HepG2 (cell line): ENCODE results near the gene ARRDC1. TPM values are rescaled to one million over a fixed set of nuclear protein-coding genes. Genes with fewer than 3 reads are reported as not detected.
A peak's percentile ranks its signal among the peaks of the same experiment; 100 is the strongest.
"Not testable (repeated sequence)": the region's sequence is repeated elsewhere in the genome, so short reads cannot be mapped to it uniquely, and the experiment has no call there.

Source experiments
- ATAC-seq: fragments of 200-7000 bp; cut with Tn5 transposase; 3 replicates; pipeline ENCODE4 v1.9.1; 2020; ENCODE audit warnings: mild to moderate bottlenecking, moderate library complexity
- BruUV-seq: library from RNA; stranded (reverse); fragments of 400-500 nt; replicated peaks from 2 replicates; lab custom pipeline; 2021; lab: Mats Ljungman, UMichigan
- CTCF ChIA-PET: fragments of 300-600 bp; formaldehyde crosslinking; extraction: SDS; loops from one replicate; lab custom pipeline; 2021; ENCODE audit warnings: low total read pairs, inconsistent platforms, low intra/inter-chr PET ratio; lab: Yijun Ruan, JAX
- POLR2A ChIA-PET: fragments of 350-600 bp; sonication (Branson Sonifier 250); formaldehyde crosslinking; loops from one replicate; lab custom pipeline; 2020; ENCODE audit warnings: antibody characterized with exemption, inconsistent platforms; lab: Yijun Ruan, JAX
- DNase-seq: peaks from one replicate; pipeline ENCODE4 v3.0.0-alpha.2; 2015; ENCODE audit warnings: low spot score
- FAIRE-seq: peaks from 3 replicates; lab custom pipeline; 2011; peaks lifted over from hg19 to GRCh38; lab: Jason Lieb, UNC
- H2AFZ ChIP-seq: one replicate; pipeline ENCODE4 v1.6.1; 2011; ENCODE audit warnings: low read length, inconsistent platforms
- H3K27ac ChIP-seq: fragments of 300-600 bp; 3 replicates; pipeline ENCODE4 v1.8.0; 2011; ENCODE audit warnings: mixed run types, mild to moderate bottlenecking, mixed read lengths, low read length, inconsistent platforms; ENCODE audit not compliant: insufficient read depth; ENCODE audit errors: extremely low read length
- H3K27me3 ChIP-seq, 2 experiments: fragments of 200-600 bp in 1 of 2; 2 replicates in 1 of 2; 3 replicates in 1 of 2; pipeline versions ENCODE4 v1.6.0 to v1.8.0; 2011; ENCODE audit warnings: low read length in 2 of 2, mild to moderate bottlenecking in 2 of 2, moderate library complexity in 2 of 2, inconsistent platforms in 1 of 2; ENCODE audit not compliant: insufficient read depth in 2 of 2, control insufficient read depth in 1 of 2
- H3K36me3 ChIP-seq, 2 experiments: fragments of 200-600 bp in 1 of 2; replicated peaks in 1 of 2; 2 replicates in 1 of 2; 3 replicates in 1 of 2; pipeline versions ENCODE4 v1.5.1 to v1.8.0; 2011; ENCODE audit warnings: low read length in 2 of 2, inconsistent platforms in 1 of 2; ENCODE audit not compliant: insufficient read depth in 2 of 2, control insufficient read depth in 1 of 2
- H3K4me1 ChIP-seq: 2 replicates; pipeline ENCODE4 v1.5.1; 2012; ENCODE audit warnings: low read length, inconsistent platforms; ENCODE audit not compliant: insufficient read depth
- H3K4me2 ChIP-seq: 2 replicates; pipeline ENCODE4 v1.6.0; 2011; ENCODE audit warnings: low read depth, low read length, inconsistent platforms
- H3K4me3 ChIP-seq, 3 experiments: fragments of 200-600 bp in 1 of 3; sonication (generic), shearing (Covaris generic) in 1 of 3; replicated peaks in 1 of 3; 2 replicates each; pipeline ENCODE4 v1.5.1; 2011 to 2016; ENCODE audit warnings: low read length in 3 of 3, inconsistent platforms in 2 of 3, low read depth in 2 of 3, mild to moderate bottlenecking in 2 of 3, control low read depth in 1 of 3, mixed read lengths in 1 of 3; ENCODE audit not compliant: insufficient read depth in 1 of 3
- H3K79me2 ChIP-seq: one replicate; pipeline ENCODE4 v1.6.1; 2011; ENCODE audit warnings: low read length, inconsistent platforms; ENCODE audit not compliant: insufficient read depth
- H3K9ac ChIP-seq: 2 replicates; pipeline ENCODE4 v1.6.0; 2011; ENCODE audit warnings: mild to moderate bottlenecking, low read depth, low read length, inconsistent platforms; ENCODE audit not compliant: insufficient read depth
- H3K9me3 ChIP-seq: 2 replicates; pipeline ENCODE4 v1.5.1; 2012; ENCODE audit warnings: mild to moderate bottlenecking, low read length
- H4K20me1 ChIP-seq: 2 replicates; pipeline ENCODE4 v1.6.0; 2011; ENCODE audit warnings: inconsistent platforms, mild to moderate bottlenecking, low read length, moderate library complexity; ENCODE audit not compliant: insufficient read depth
- E2F2 ChIP-seq: sonication (generic); formaldehyde crosslinking; IDR thresholded peaks from 2 replicates; pipeline ENCODE4 v1.4.0; 2020; ENCODE audit warnings: missing genetic modification reagents, borderline replicate concordance
- ZNF205 ChIP-seq: IDR thresholded peaks from 2 replicates; pipeline ENCODE4 v1.6.1; 2018; ENCODE audit warnings: missing biosample characterization, missing genetic modification reagents
- ZNF737 ChIP-seq: sonication (generic); formaldehyde crosslinking; IDR thresholded peaks from 2 replicates; pipeline ENCODE4 v1.5.0; 2020; ENCODE audit warnings: missing genetic modification reagents, mild to moderate bottlenecking, borderline replicate concordance
- ZNF770 ChIP-seq: sonication (generic); formaldehyde crosslinking; IDR thresholded peaks from 2 replicates; pipeline ENCODE4 v1.5.0; 2020; ENCODE audit warnings: mild to moderate bottlenecking, missing genetic modification reagents
- WGBS: methylation state at CpG from one replicate; pipeline ENCODE4 v1.1.6; 2017; ENCODE audit warnings: low lambda C conversion rate; 5-methylcytosine and 5-hydroxymethylcytosine counted together
- in situ Hi-C: cut with HindIII; loops from 2 replicates; pipeline ENCODE4 v1.10.0; 2017; ENCODE audit warnings: low pct_unique_long_range_greater_than_20kb; ENCODE audit not compliant: extremely low pct_ligation_motif_present
- intact Hi-C: fragments of 100-400 bp; cut with micrococcal nuclease; formaldehyde crosslinking; loops from one replicate; pipeline ENCODE4 v1.10.0; 2022; ENCODE audit not compliant: unreplicated experiment
- polyA plus RNA-seq, 8 experiments: library from polyadenylated mRNA; depleted of rRNA in 3 of 8; stranded (reverse) in 7 of 8; unstranded in 1 of 8; fragments of >200 nt; fragmentation: Illumina TruSeq in 4 of 8; extraction: Trizol in 4 of 8; gene quantifications; 2 replicates each; pipeline versions ENCODE4 v1.2.1 to v1.2.3, GENCODE V29; 2011 to 2016; ENCODE audit warnings: low read depth in 4 of 8, missing spikeins in 1 of 8, mixed read lengths in 1 of 8; ENCODE audit not compliant: insufficient read depth in 1 of 8
- total RNA-seq, 5 experiments: library from RNA; depleted of rRNA; stranded (reverse); fragments of >200 nt; fragmentation: Illumina TruSeq; extraction: Trizol; gene quantifications; 2 replicates each; pipeline ENCODE4 v1.2.3, GENCODE V29; 2016; ENCODE audit warnings: low read depth in 1 of 5

ARRDC1 gene
- total and polyA plus RNA-seq, 2 of the 13 experiments (the other 11 are each of a cell fraction or from before 2014, with no cell fraction given), result 21.7 to 44.4 TPM

GRCh38 chr9:137626464-137626863 is 21.0 kb downstream of the ARRDC1 start:
- peaks cover 28% of the 10 kb centered on the region for H3K4me1 ChIP-seq
- in situ Hi-C loops, result no loop called here
- H3K27ac ChIP-seq, result no peak overlapping the region
- 97% methylated on average over 4 of the region's 4 CpGs for WGBS
- no peak overlapping the region for H3K9ac ChIP-seq
- no peaks in the 10 kb centered on the region; a peak in 2 of 5 replicates for H3K36me3 ChIP-seq
- H3K27me3 ChIP-seq, result no peaks in the 10 kb centered on the region
- ATAC-seq, result no peak
- no peak for TF ChIP-seq E2F2 (CRISPR knock-in tag)
- peak; percentile 42; the same call in 1 of the 2 replicates for TF ChIP-seq ZNF770 (CRISPR knock-in tag)
- no peak for TF ChIP-seq ZNF205
- TF ChIP-seq ZNF737 (CRISPR knock-in tag), result no peak
- no peak for DNase-seq
- no peak overlapping the region for H3K4me3 ChIP-seq
- no peak overlapping the region for H2AFZ ChIP-seq
- ChIA-PET POLR2A (no interaction called here), CTCF (no interaction called here)
- H3K79me2 ChIP-seq, result peaks cover 83% of the 10 kb centered on the region
- FAIRE-seq, result no peak
- H3K4me2 ChIP-seq, result no peak overlapping the region
- peaks cover 17% of the 10 kb centered on the region; the same call in 1 of the 2 replicates for H4K20me1 ChIP-seq
- intact Hi-C loops, result no loop called here
- H3K9me3 ChIP-seq, result no peaks in the 10 kb centered on the region
- BruUV-seq, result no TSS peak

- DNase-seq, in situ Hi-C loops, FAIRE-seq, H3K9me3 ChIP-seq, H3K27ac ChIP-seq, ATAC-seq, H3K4me2 ChIP-seq, CTCF ChIA-PET, BruUV-seq, H2AFZ ChIP-seq, intact Hi-C loops, H3K4me3 ChIP-seq, H3K9ac ChIP-seq, H3K27me3 ChIP-seq, H3K36me3 ChIP-seq: not testable (repeated sequence)
- POLR2A ChIA-PET, result interaction anchor here (1.3 kb wide), 1 partner anchor 9 kb away, joined by 5 read pairs; the partner anchor contains the start of gene EHMT1
- WGBS, result 95% methylated on average over 14 of the region's 14 CpGs
- Histone ChIP-seq H4K20me1 (peaks cover 24% of the 10 kb centered on the region; the same call in 1 of the 2 replicates), H3K4me1 (peaks cover 35% of the 10 kb centered on the region), H3K79me2 (peaks cover 86% of the 10 kb centered on the region)
Measured at GRCh38 chr9:137627406-137627805, 21.9 kb downstream of the ARRDC1 start.
